ENCODE measurements around the gene WEE1.

The WEE1 gene

GRCh38 chr11:9625162-9625561 is 51.7 kb downstream of the WEE1 start:
- no peak for DNase-seq (ENCODE audit: low spot score)
- H3K4me3 ChIP-seq, result no peak overlapping the region
- H3K27ac ChIP-seq, result no peak overlapping the region
- no peak for TF ChIP-seq CTCF (IDR thresholded peaks at IDR 0.05)

GRCh38 chr11:9625728-9626127 is 52.3 kb downstream of the WEE1 start:
- Histone ChIP-seq H3K4me3 (no peak overlapping the region), H3K27ac (no peak overlapping the region)
- no peak for TF ChIP-seq CTCF (IDR thresholded peaks at IDR 0.05)
- DNase-seq (ENCODE audit: low spot score), result peak; percentile 63

GRCh38 chr11:9626496-9627394 is 53.3 kb downstream of the WEE1 start:
- peak; percentile 62 for DNase-seq (ENCODE audit: low spot score)
- Histone ChIP-seq H3K27ac (peak overlapping the region in 1 of 2 donors; percentile 9), H3K4me3 (no peak overlapping the region)
- TF ChIP-seq CTCF (IDR thresholded peaks at IDR 0.05), result no peak

GRCh38 chr11:9629064-9629463 is 55.6 kb downstream of the WEE1 start:
- no peak for TF ChIP-seq CTCF (IDR thresholded peaks at IDR 0.05)

GRCh38 chr11:9633679-9634078 is 60.2 kb downstream of the WEE1 start:
- Histone ChIP-seq H3K4me3 (no peak overlapping the region), H3K27ac (no peak overlapping the region)
- DNase-seq (ENCODE audit: low spot score), result no peak
- no peak for TF ChIP-seq CTCF (IDR thresholded peaks at IDR 0.05)

More at GRCh38 chr11:9629064-9629463, 55.6 kb downstream of the WEE1 start:
- Histone ChIP-seq H3K4me3 (no peak overlapping the region), H3K27ac (no peak overlapping the region)
- DNase-seq (ENCODE audit: low spot score), result peak; percentile 33

- DNase-seq (ENCODE audit: low spot score), result no peak
- no peak overlapping the region for H3K4me3 ChIP-seq
These were observed 63.2 kb downstream of the WEE1 start for GRCh38 chr11:9636691-9637090.

More at GRCh38 chr11:9636691-9637090, 63.2 kb downstream of the WEE1 start:
- TF ChIP-seq CTCF (IDR thresholded peaks at IDR 0.05), result no peak
- no peak overlapping the region for H3K27ac ChIP-seq

Measured in coronary artery (tissue), 2 donors.